ENCODE results near the gene MSH3.
"Not testable (repeated sequence)": the region's sequence is repeated elsewhere in the genome, so short reads cannot be mapped to it uniquely, and the experiment has no call there.

MSH3 gene

GRCh38 chr5:80864109-80864508, 209.7 kb downstream of the MSH3 start:
- Histone ChIP-seq H3K4me1 (ENCODE audit: control insufficient read depth, insufficient read depth, low read length) (peaks cover 1% of the 10 kb centered on the region; the same call in 1 of the 2 replicates), H3K9me3 (ENCODE audit: control insufficient read depth, insufficient read depth, low read length) (no peaks in the 10 kb centered on the region), H3K27ac (ENCODE audit: low read length) (no peak overlapping the region), H3K4me3 (ENCODE audit: low read length) (no peak overlapping the region), H3K36me3 (ENCODE audit: control insufficient read depth, insufficient read depth, low read length) (no peaks in the 10 kb centered on the region), H3K27me3 (ENCODE audit: control insufficient read depth, insufficient read depth, low read length) (no peaks in the 10 kb centered on the region)
- no CpG with 5 or more reads among the region's 1 CpG for WGBS (ENCODE audit: insufficient coverage, insufficient read length)
- DNase-seq (ENCODE audit: low read depth, low spot score), result no peak

- Histone ChIP-seq H3K27me3 (ENCODE audit: control insufficient read depth, insufficient read depth, low read length) (no peaks in the 10 kb centered on the region), H3K9me3 (ENCODE audit: control insufficient read depth, insufficient read depth, low read length) (no peaks in the 10 kb centered on the region), H3K27ac (ENCODE audit: low read length) (no peak overlapping the region), H3K4me1 (ENCODE audit: control insufficient read depth, insufficient read depth, low read length) (peaks cover 1% of the 10 kb centered on the region; the same call in 1 of the 2 replicates), H3K36me3 (ENCODE audit: control insufficient read depth, insufficient read depth, low read length) (no peaks in the 10 kb centered on the region), H3K4me3 (ENCODE audit: low read length) (no peak overlapping the region)
- no CpG with 5 or more reads among the region's 3 CpGs for WGBS (ENCODE audit: insufficient coverage, insufficient read length)
- no peak for DNase-seq (ENCODE audit: low read depth, low spot score)
Measured at GRCh38 chr5:80864706-80865435, 210.4 kb downstream of the MSH3 start.

- no peak for DNase-seq (ENCODE audit: low read depth, low spot score)
- no CpG with 5 or more reads among the region's 2 CpGs for WGBS (ENCODE audit: insufficient coverage, insufficient read length)
- no peaks in the 10 kb centered on the region for H3K9me3 ChIP-seq (ENCODE audit: control insufficient read depth, insufficient read depth, low read length)
- H3K36me3 ChIP-seq (ENCODE audit: control insufficient read depth, insufficient read depth, low read length), result no peaks in the 10 kb centered on the region
- peaks cover 1% of the 10 kb centered on the region; the same call in 1 of the 2 replicates for H3K4me1 ChIP-seq (ENCODE audit: control insufficient read depth, insufficient read depth, low read length)
- no peaks in the 10 kb centered on the region for H3K27me3 ChIP-seq (ENCODE audit: control insufficient read depth, insufficient read depth, low read length)
- H3K4me3 ChIP-seq (ENCODE audit: low read length), result no peak overlapping the region
- no peak overlapping the region for H3K27ac ChIP-seq (ENCODE audit: low read length)
Measured at GRCh38 chr5:80865551-80865950, 211.1 kb downstream of the MSH3 start.

GRCh38 chr5:80866371-80866770, 211.9 kb downstream of the MSH3 start:
- no peak overlapping the region for H3K27ac ChIP-seq (ENCODE audit: low read length)
- DNase-seq (ENCODE audit: low read depth, low spot score), result no peak
- no CpG with 5 or more reads among the region's 2 CpGs for WGBS (ENCODE audit: insufficient coverage, insufficient read length)
- no peaks in the 10 kb centered on the region for H3K9me3 ChIP-seq (ENCODE audit: control insufficient read depth, insufficient read depth, low read length)
- no peaks in the 10 kb centered on the region for H3K4me1 ChIP-seq (ENCODE audit: control insufficient read depth, insufficient read depth, low read length)
- H3K36me3 ChIP-seq (ENCODE audit: control insufficient read depth, insufficient read depth, low read length), result no peaks in the 10 kb centered on the region
- no peaks in the 10 kb centered on the region for H3K27me3 ChIP-seq (ENCODE audit: control insufficient read depth, insufficient read depth, low read length)
- no peak overlapping the region for H3K4me3 ChIP-seq (ENCODE audit: low read length)

GRCh38 chr5:80867233-80867632, 212.8 kb downstream of the MSH3 start:
- H3K4me1 ChIP-seq (ENCODE audit: control insufficient read depth, insufficient read depth, low read length), result no peaks in the 10 kb centered on the region
- H3K36me3 ChIP-seq (ENCODE audit: control insufficient read depth, insufficient read depth, low read length), result no peaks in the 10 kb centered on the region
- no peaks in the 10 kb centered on the region for H3K9me3 ChIP-seq (ENCODE audit: control insufficient read depth, insufficient read depth, low read length)
- no peak overlapping the region for H3K4me3 ChIP-seq (ENCODE audit: low read length)
- no peak for DNase-seq (ENCODE audit: low read depth, low spot score)
- no peak overlapping the region for H3K27ac ChIP-seq (ENCODE audit: low read length)
- no peaks in the 10 kb centered on the region for H3K27me3 ChIP-seq (ENCODE audit: control insufficient read depth, insufficient read depth, low read length)

GRCh38 chr5:80870442-80870841, 216.0 kb downstream of the MSH3 start:
- DNase-seq (ENCODE audit: low read depth, low spot score), result no peak
- no CpG with 5 or more reads among the region's 3 CpGs for WGBS (ENCODE audit: insufficient coverage, insufficient read length)
- H3K27ac ChIP-seq (ENCODE audit: low read length), result no peak overlapping the region
- H3K36me3 ChIP-seq (ENCODE audit: control insufficient read depth, insufficient read depth, low read length), result no peaks in the 10 kb centered on the region
- H3K4me3 ChIP-seq (ENCODE audit: low read length), result no peak overlapping the region
- no peaks in the 10 kb centered on the region for H3K4me1 ChIP-seq (ENCODE audit: control insufficient read depth, insufficient read depth, low read length)
- no peaks in the 10 kb centered on the region for H3K9me3 ChIP-seq (ENCODE audit: control insufficient read depth, insufficient read depth, low read length)
- no peaks in the 10 kb centered on the region for H3K27me3 ChIP-seq (ENCODE audit: control insufficient read depth, insufficient read depth, low read length)

GRCh38 chr5:80871541-80871961, 217.1 kb downstream of the MSH3 start:
- H3K4me3 ChIP-seq (ENCODE audit: low read length), result no peak overlapping the region
- H3K4me1 ChIP-seq (ENCODE audit: control insufficient read depth, insufficient read depth, low read length), result no peaks in the 10 kb centered on the region
- no peak overlapping the region for H3K27ac ChIP-seq (ENCODE audit: low read length)
- no CpG with 5 or more reads among the region's 4 CpGs for WGBS (ENCODE audit: insufficient coverage, insufficient read length)
- DNase-seq (ENCODE audit: low read depth, low spot score), result no peak
- no peaks in the 10 kb centered on the region for H3K36me3 ChIP-seq (ENCODE audit: control insufficient read depth, insufficient read depth, low read length)
- H3K27me3 ChIP-seq (ENCODE audit: control insufficient read depth, insufficient read depth, low read length), result no peaks in the 10 kb centered on the region
- H3K9me3 ChIP-seq (ENCODE audit: control insufficient read depth, insufficient read depth, low read length), result no peaks in the 10 kb centered on the region

GRCh38 chr5:80874162-80874561, 219.7 kb downstream of the MSH3 start:
- no peak overlapping the region for H3K27ac ChIP-seq (ENCODE audit: low read length)
- peaks cover 5% of the 10 kb centered on the region; the same call in 1 of the 2 replicates for H3K36me3 ChIP-seq (ENCODE audit: control insufficient read depth, insufficient read depth, low read length)
- WGBS (ENCODE audit: insufficient coverage, insufficient read length), result no CpG with 5 or more reads among the region's 2 CpGs
- no peaks in the 10 kb centered on the region for H3K27me3 ChIP-seq (ENCODE audit: control insufficient read depth, insufficient read depth, low read length)
- DNase-seq (ENCODE audit: low read depth, low spot score), result no peak
- no peaks in the 10 kb centered on the region for H3K9me3 ChIP-seq (ENCODE audit: control insufficient read depth, insufficient read depth, low read length)
- H3K4me3 ChIP-seq (ENCODE audit: low read length), result no peak overlapping the region
- no peaks in the 10 kb centered on the region for H3K4me1 ChIP-seq (ENCODE audit: control insufficient read depth, insufficient read depth, low read length)

GRCh38 chr5:80877592-80877991, 223.1 kb downstream of the MSH3 start:
- no CpG with 5 or more reads among the region's 3 CpGs for WGBS (ENCODE audit: insufficient coverage, insufficient read length)

GRCh38 chr5:80881726-80882125, 227.3 kb downstream of the MSH3 start:
- Histone ChIP-seq H3K27ac (ENCODE audit: low read length) (no peak overlapping the region), H3K36me3 (ENCODE audit: control insufficient read depth, insufficient read depth, low read length) (peaks cover 5% of the 10 kb centered on the region; the same call in 1 of the 2 replicates), H3K4me3 (ENCODE audit: low read length) (no peak overlapping the region), H3K27me3 (ENCODE audit: control insufficient read depth, insufficient read depth, low read length) (no peaks in the 10 kb centered on the region), H3K9me3 (ENCODE audit: control insufficient read depth, insufficient read depth, low read length) (no peaks in the 10 kb centered on the region), H3K4me1 (ENCODE audit: control insufficient read depth, insufficient read depth, low read length) (no peaks in the 10 kb centered on the region)
- DNase-seq (ENCODE audit: low read depth, low spot score), result no peak
- WGBS (ENCODE audit: insufficient coverage, insufficient read length), result no CpG with 5 or more reads among the region's 4 CpGs

More at GRCh38 chr5:80877592-80877991, 223.1 kb downstream of the MSH3 start:
- H3K27ac ChIP-seq (ENCODE audit: low read length), result no peak overlapping the region
- no peaks in the 10 kb centered on the region for H3K27me3 ChIP-seq (ENCODE audit: control insufficient read depth, insufficient read depth, low read length)
- H3K9me3 ChIP-seq (ENCODE audit: control insufficient read depth, insufficient read depth, low read length), result no peaks in the 10 kb centered on the region
- H3K36me3 ChIP-seq (ENCODE audit: control insufficient read depth, insufficient read depth, low read length), result peaks cover 5% of the 10 kb centered on the region; the same call in 1 of the 2 replicates
- no peak for DNase-seq (ENCODE audit: low read depth, low spot score)
- no peak overlapping the region for H3K4me3 ChIP-seq (ENCODE audit: low read length)
- no peaks in the 10 kb centered on the region for H3K4me1 ChIP-seq (ENCODE audit: control insufficient read depth, insufficient read depth, low read length)

GRCh38 chr5:80883390-80883789, 228.9 kb downstream of the MSH3 start:
- not testable (repeated sequence) for H3K36me3 ChIP-seq (ENCODE audit: control insufficient read depth, insufficient read depth, low read length); H3K4me1 ChIP-seq (ENCODE audit: control insufficient read depth, insufficient read depth, low read length); H3K9me3 ChIP-seq (ENCODE audit: control insufficient read depth, insufficient read depth, low read length); H3K27ac ChIP-seq (ENCODE audit: low read length); H3K27me3 ChIP-seq (ENCODE audit: control insufficient read depth, insufficient read depth, low read length); H3K4me3 ChIP-seq (ENCODE audit: low read length); DNase-seq (ENCODE audit: low read depth, low spot score)
- WGBS (ENCODE audit: insufficient coverage, insufficient read length), result no CpG with 5 or more reads among the region's 3 CpGs

All from iPS DF 6.9 (cell line).